AG10803 (cell line): Measurements from ENCODE around the gene S100A1.

Experiments
- DNase-seq: peaks from one replicate; pipeline ENCODE4 v3.0.0; 2010; ENCODE audit warnings: low read depth
- H3K4me3 ChIP-seq: 2 replicates; pipeline ENCODE4 v1.5.1; 2011; ENCODE audit warnings: mild to moderate bottlenecking, low read length, control low read depth
- CTCF ChIP-seq: conservative IDR thresholded peaks from 2 replicates; pipeline ENCODE4 v1.5.1; 2011; ENCODE audit warnings: mild to moderate bottlenecking, low read length, control low read depth, inconsistent platforms

Gene S100A1

GRCh38 chr1:153602749-153603148, 25.5 kb upstream of the S100A1 start:
- no peak overlapping the region for H3K4me3 ChIP-seq
- no peak for TF ChIP-seq CTCF
- no peak for DNase-seq

- no peak for DNase-seq
- TF ChIP-seq CTCF, result no peak
Observed at GRCh38 chr1:153606194-153606593, 22.0 kb upstream of the S100A1 start.

GRCh38 chr1:153607381-153607780, 20.9 kb upstream of the S100A1 start:
- H3K4me3 ChIP-seq, result no peak overlapping the region
- no peak for TF ChIP-seq CTCF
- no peak for DNase-seq

More at GRCh38 chr1:153606194-153606593, 22.0 kb upstream of the S100A1 start:
- no peak overlapping the region for H3K4me3 ChIP-seq

- no peak for TF ChIP-seq CTCF
- DNase-seq, result no peak
- peak overlapping the region; percentile 67 for H3K4me3 ChIP-seq
Observed at GRCh38 chr1:153608089-153608682, 20.0 kb upstream of the S100A1 start.

- peak overlapping the region; percentile 67 for H3K4me3 ChIP-seq
- TF ChIP-seq CTCF, result no peak
- DNase-seq, result peak; percentile 86
Observed at GRCh38 chr1:153608742-153609584, 19.3 kb upstream of the S100A1 start.

- DNase-seq, result no peak
- peak overlapping the region; percentile 67 for H3K4me3 ChIP-seq
- no peak for TF ChIP-seq CTCF
Observed at GRCh38 chr1:153609585-153609907, 18.7 kb upstream of the S100A1 start.

GRCh38 chr1:153610334-153610733, 17.9 kb upstream of the S100A1 start:
- DNase-seq, result no peak
- H3K4me3 ChIP-seq, result peak overlapping the region; percentile 95
- no peak for TF ChIP-seq CTCF
